HepG2 (cell line): ENCODE results near the gene HDAC10. TPM values are rescaled to one million over a fixed set of nuclear protein-coding genes. Genes with fewer than 3 reads are reported as not detected.

ENCODE experiments used
- ATF7 ChIP-seq, 2 experiments: fragments of 450-650 bp in 1 of 2; sonication (generic) in 1 of 2; formaldehyde crosslinking in 1 of 2; IDR thresholded peaks; 2 replicates each; pipeline versions ENCODE4 v1.4.0 to v1.6.1; 2016 to 2020; ENCODE audit warnings: antibody characterized with exemption in 1 of 2, mild to moderate bottlenecking in 1 of 2, missing genetic modification reagents in 1 of 2
- CENPT ChIP-seq: sonication (generic); formaldehyde crosslinking; IDR thresholded peaks from 2 replicates; pipeline ENCODE4 v1.8.0; 2022; ENCODE audit warnings: low read depth, mild to moderate bottlenecking, moderate library complexity, missing genetic modification reagents
- KLF15 ChIP-seq: sonication (generic); formaldehyde crosslinking; IDR thresholded peaks from 2 replicates; pipeline ENCODE4 v1.8.1; 2023; ENCODE audit warnings: borderline replicate concordance, mild to moderate bottlenecking, inconsistent platforms, missing genetic modification reagents, mixed read lengths
- PAXIP1 ChIP-seq: sonication (generic); formaldehyde crosslinking; conservative IDR thresholded peaks from 2 replicates; pipeline ENCODE4 v1.4.0; 2020; ENCODE audit warnings: mild to moderate bottlenecking, missing genetic modification reagents, moderate library complexity
- REPIN1 ChIP-seq: sonication (generic); formaldehyde crosslinking; IDR thresholded peaks from 2 replicates; pipeline ENCODE4 v1.8.0; 2022; ENCODE audit warnings: missing genetic modification reagents, low read depth, mild to moderate bottlenecking, borderline replicate concordance
- STAT6 ChIP-seq: sonication (generic); formaldehyde crosslinking; IDR thresholded peaks from 2 replicates; pipeline ENCODE4 v1.4.0; 2020; ENCODE audit warnings: missing genetic modification reagents, mild to moderate bottlenecking, borderline replicate concordance
- TFAP4 ChIP-seq: sonication (generic); IDR thresholded peaks from 2 replicates; pipeline ENCODE4 v1.6.1; 2016; ENCODE audit warnings: low read depth, borderline replicate concordance
- TMF1 ChIP-seq: sonication (generic); formaldehyde crosslinking; IDR thresholded peaks from 2 replicates; pipeline ENCODE4 v1.8.1; 2022; ENCODE audit warnings: low read depth, missing genetic modification reagents
- ZBTB39 ChIP-seq: sonication (generic); formaldehyde crosslinking; IDR thresholded peaks from 2 replicates; pipeline ENCODE4 v1.5.0; 2020; ENCODE audit warnings: missing genetic modification reagents
- ZNF235 ChIP-seq: sonication (generic); formaldehyde crosslinking; IDR thresholded peaks from 2 replicates; pipeline ENCODE4 v1.8.1; 2023; ENCODE audit warnings: mild to moderate bottlenecking, missing genetic modification reagents, borderline replicate concordance
- ZNF24 ChIP-seq: fragments of 450-650 bp; IDR thresholded peaks from 2 replicates; pipeline ENCODE4 v1.6.1; 2017; ENCODE audit warnings: antibody characterized with exemption, mild to moderate bottlenecking
- ZNF317 ChIP-seq: sonication (generic); formaldehyde crosslinking; IDR thresholded peaks from 2 replicates; pipeline ENCODE4 v1.5.0; 2020; ENCODE audit warnings: mild to moderate bottlenecking, missing genetic modification reagents
- ZNF367 ChIP-seq: sonication (generic); formaldehyde crosslinking; IDR thresholded peaks from 2 replicates; pipeline ENCODE4 v1.4.0; 2020; ENCODE audit warnings: missing genetic modification reagents, borderline replicate concordance
- ZNF780A ChIP-seq: sonication (generic); formaldehyde crosslinking; IDR thresholded peaks from 2 replicates; pipeline ENCODE4 v1.8.0; 2022; ENCODE audit warnings: mild to moderate bottlenecking, missing genetic modification reagents, moderate library complexity
- ZNF800 ChIP-seq: sonication (generic); formaldehyde crosslinking; IDR thresholded peaks from 2 replicates; pipeline ENCODE4 v1.4.0; 2020; ENCODE audit warnings: missing genetic modification reagents
- ZNF816 ChIP-seq: sonication (generic); formaldehyde crosslinking; IDR thresholded peaks from 2 replicates; pipeline ENCODE4 v1.8.0; 2022; ENCODE audit warnings: missing genetic modification reagents, mild to moderate bottlenecking, borderline replicate concordance
- polyA plus RNA-seq, 8 experiments: library from polyadenylated mRNA; depleted of rRNA in 3 of 8; stranded (reverse) in 7 of 8; unstranded in 1 of 8; fragments of >200 nt; fragmentation: Illumina TruSeq in 4 of 8; extraction: Trizol in 4 of 8; gene quantifications; 2 replicates each; pipeline versions ENCODE4 v1.2.1 to v1.2.3, GENCODE V29; 2011 to 2016; ENCODE audit warnings: low read depth in 4 of 8, missing spikeins in 1 of 8, mixed read lengths in 1 of 8; ENCODE audit not compliant: insufficient read depth in 1 of 8
- total RNA-seq, 5 experiments: library from RNA; depleted of rRNA; stranded (reverse); fragments of >200 nt; fragmentation: Illumina TruSeq; extraction: Trizol; gene quantifications; 2 replicates each; pipeline ENCODE4 v1.2.3, GENCODE V29; 2016; ENCODE audit warnings: low read depth in 1 of 5

The HDAC10 gene
- total and polyA plus RNA-seq, 2 of the 13 experiments (the other 11 are each of a cell fraction or from before 2014, with no cell fraction given) = 13.9 to 14.9 TPM

- TF ChIP-seq ZBTB39 (CRISPR knock-in tag) = no peak
- no peak; the same call in 1 of the 2 replicates for TF ChIP-seq TMF1 (CRISPR knock-in tag)
- TF ChIP-seq ZNF24 = no peak
- peak; percentile 80; the same call in 1 of the 2 replicates for TF ChIP-seq ZNF317
- no peak for TF ChIP-seq ATF7 (IDR thresholded peaks at IDR 0.05)
- no peak for TF ChIP-seq ATF7 (CRISPR knock-in tag; IDR thresholded peaks at IDR 0.05)
- TF ChIP-seq REPIN1 (CRISPR knock-in tag) = no peak
- TF ChIP-seq ZNF816 (CRISPR knock-in tag) = no peak
- TF ChIP-seq TFAP4 = no peak
- TF ChIP-seq KLF15 (CRISPR knock-in tag) = peak; percentile 19; the same call in 1 of the 2 replicates
- TF ChIP-seq PAXIP1 (CRISPR knock-in tag) = no peak
- TF ChIP-seq CENPT (CRISPR knock-in tag) = no peak
- TF ChIP-seq ZNF780A (CRISPR knock-in tag) = peak; percentile 55; the same call in 1 of the 2 replicates
- peak; percentile 91 for TF ChIP-seq ZNF800 (CRISPR knock-in tag)
- peak; percentile 92 for TF ChIP-seq ZNF235
- no peak for TF ChIP-seq STAT6 (CRISPR knock-in tag)
- TF ChIP-seq ZNF367 = peak; percentile 56; the same call in 1 of the 2 replicates
These were observed 19.8 kb upstream of the HDAC10 start (continued) for GRCh38 chr22:50270666-50271394.
